ENCODE results near the gene XRCC4.

Gene XRCC4

DNA sequence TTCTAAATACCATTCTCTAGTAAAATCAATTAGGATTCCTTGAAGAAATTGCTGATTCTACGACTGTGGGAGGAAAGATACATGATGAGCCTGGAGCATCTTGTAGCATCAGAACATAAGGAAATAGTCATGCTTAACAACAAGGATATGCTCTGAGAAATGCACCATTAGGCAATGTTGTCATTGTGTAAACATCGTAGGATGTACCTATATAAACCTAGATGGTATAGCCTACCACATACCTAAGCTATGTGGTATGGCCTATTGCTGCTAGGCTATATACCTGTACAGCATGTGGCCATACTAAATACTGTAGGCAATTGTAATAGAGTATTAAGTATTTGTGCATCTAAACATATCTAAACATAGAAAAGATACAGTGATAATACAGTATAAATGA lies 316.8 kb downstream of the XRCC4 start:
- no peak for DNase-seq

DNA sequence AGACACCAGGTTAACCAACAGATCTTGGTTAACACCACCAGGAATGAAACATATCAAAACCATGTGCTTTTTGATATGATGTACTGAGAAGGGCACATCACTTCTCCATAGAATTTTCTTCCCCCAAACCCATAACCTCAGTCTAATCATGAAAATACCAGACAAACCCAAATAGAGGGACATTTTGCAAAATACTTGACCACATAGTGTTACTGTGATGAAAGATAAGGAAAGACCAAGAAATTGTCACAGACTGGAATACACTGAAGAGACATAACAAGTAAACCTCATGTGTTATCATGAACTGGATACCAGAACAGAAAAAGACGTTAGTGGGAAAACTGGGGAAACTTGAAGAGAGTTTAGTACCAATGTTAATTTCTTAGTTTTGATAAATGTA lies 319.3 kb downstream of the XRCC4 start:
- DNase-seq: no peak

GRCh38 chr5:83397658-83398057 lies 320.3 kb downstream of the XRCC4 start:
- no peak for DNase-seq

DNA sequence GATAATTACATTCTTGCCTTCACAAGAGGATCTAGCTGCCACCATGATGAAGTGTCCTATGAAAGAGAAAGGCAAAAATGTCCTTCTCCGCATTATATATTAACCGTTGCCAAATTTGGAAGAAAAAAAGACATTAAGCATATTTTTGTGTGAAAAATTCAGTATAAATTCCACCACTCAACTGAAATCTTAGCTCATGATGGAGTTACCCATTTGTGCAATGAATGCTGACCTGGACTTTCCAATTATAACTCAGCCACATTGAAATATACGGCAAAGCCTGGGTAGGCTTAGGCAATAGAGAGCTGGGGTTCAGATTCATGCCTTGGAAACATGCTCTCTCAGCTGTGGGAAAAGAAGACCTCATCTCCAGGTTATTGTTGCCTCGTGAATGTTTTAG lies 322.9 kb downstream of the XRCC4 start:
- no peak for DNase-seq

DNA sequence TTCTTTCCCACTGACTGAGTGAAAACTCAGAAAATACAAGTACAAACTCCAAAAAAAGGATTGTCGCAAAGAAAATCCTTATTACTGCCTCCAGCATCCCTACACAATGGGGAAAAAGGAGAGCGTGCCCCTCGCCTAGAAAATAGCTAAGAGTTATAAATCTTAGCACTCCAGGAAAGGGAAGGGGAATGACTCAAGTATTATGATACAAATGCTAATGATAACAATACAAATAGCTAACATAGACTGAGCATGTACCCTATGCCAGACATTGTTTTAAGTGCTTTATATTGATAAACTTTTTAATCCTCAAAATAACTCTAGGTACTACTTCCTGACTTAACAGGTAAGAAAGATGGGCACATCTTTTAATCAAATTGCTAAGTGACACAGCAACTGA lies 323.4 kb downstream of the XRCC4 start:
- no peak for DNase-seq

- no peak for DNase-seq
Observed at GRCh38 chr5:83401122-83401731, 323.9 kb downstream of the XRCC4 start.

- DNase-seq: no peak
Observed at GRCh38 chr5:83401775-83402174, 324.4 kb downstream of the XRCC4 start.

Measured in NCI-H524 treated with DMSO at 0.1 percent for 48 hours (cell line).